MCF 10A (cell line): ENCODE results near the gene PARP9. TPM values are rescaled to one million over a fixed set of nuclear protein-coding genes. Genes with fewer than 3 reads are reported as not detected.
A peak's percentile ranks its signal among the peaks of the same experiment; 100 is the strongest.

Experiments used
- BruUV-seq: library from RNA; stranded (reverse); fragments of 400-500 nt; replicated peaks from 2 replicates; lab custom pipeline; 2021; lab: Mats Ljungman, UMichigan
- CTCF ChIA-PET: fragments of 300-600 bp; sonication (Branson Sonifier 250); formaldehyde crosslinking; extraction: SDS; loops from one replicate; lab custom pipeline; 2021; ENCODE audit warnings: antibody characterized with exemption, inconsistent platforms; lab: Yijun Ruan, JAX
- POLR2A ChIA-PET: fragments of 300-600, 350-650 bp; sonication (Branson Sonifier 250); formaldehyde crosslinking; extraction: SDS; loops from one replicate; lab custom pipeline; 2020; ENCODE audit warnings: antibody characterized with exemption, inconsistent platforms; lab: Yijun Ruan, JAX
- DNase-seq: peaks from one replicate; pipeline ENCODE4 v3.0.0-alpha.2; 2018; ENCODE audit not compliant: unreplicated experiment
- H3K27ac Mint-ChIP-seq: one replicate; pipeline ENCODE4 v1.8.0; 2022; ENCODE audit warnings: mild to moderate bottlenecking, low read depth, mixed read lengths; ENCODE audit not compliant: unreplicated experiment
- H3K27me3 Mint-ChIP-seq: one replicate; pipeline ENCODE4 v1.8.0; 2022; ENCODE audit warnings: mixed read lengths; ENCODE audit not compliant: insufficient read depth, unreplicated experiment
- H3K36me3 Mint-ChIP-seq: one replicate; pipeline ENCODE4 v1.8.0; 2022; ENCODE audit warnings: mild to moderate bottlenecking, moderate library complexity, mixed read lengths; ENCODE audit not compliant: insufficient read depth, unreplicated experiment
- H3K4me1 Mint-ChIP-seq: one replicate; pipeline ENCODE4 v1.8.0; 2022; ENCODE audit warnings: mixed read lengths; ENCODE audit not compliant: insufficient read depth, unreplicated experiment
- H3K4me3 Mint-ChIP-seq: one replicate; pipeline ENCODE4 v1.8.0; 2022; ENCODE audit warnings: mild to moderate bottlenecking, moderate library complexity, mixed read lengths; ENCODE audit not compliant: unreplicated experiment
- H3K9me3 Mint-ChIP-seq: one replicate; pipeline ENCODE4 v1.8.0; 2022; ENCODE audit warnings: mixed read lengths; ENCODE audit not compliant: unreplicated experiment
- intact Hi-C: fragments of 100-400 bp; cut with micrococcal nuclease; formaldehyde crosslinking; loops from 2 replicates; pipeline ENCODE4 v1.14.1; 2022
- total RNA-seq: library from RNA; stranded (reverse); gene quantifications from 2 replicates; pipeline ENCODE4 v1.2.3, GENCODE V29; 2022
- TF ChIP-seq, protein P1 (sequence below): fragments of 200-600 bp; IDR thresholded peaks from one replicate; pipeline ENCODE4 v1.8.0; 2022; ENCODE audit warnings: antibody characterized with exemption, mild to moderate bottlenecking; ENCODE audit not compliant: unreplicated experiment

The PARP9 gene
- total RNA-seq, 1 experiment from 2014 or later: 6.3 TPM

GRCh38 chr3:122530164-122530563 is 33.9 kb downstream of the PARP9 start:
- Mint-ChIP-seq H3K36me3 (peaks cover 14% of the 10 kb centered on the region), H3K27ac (no peak overlapping the region), H3K9me3 (no peaks in the 10 kb centered on the region), H3K27me3 (no peaks in the 10 kb centered on the region), H3K4me1 (peaks cover 24% of the 10 kb centered on the region), H3K4me3 (no peak overlapping the region)
- TF ChIP-seq, protein P1, sequence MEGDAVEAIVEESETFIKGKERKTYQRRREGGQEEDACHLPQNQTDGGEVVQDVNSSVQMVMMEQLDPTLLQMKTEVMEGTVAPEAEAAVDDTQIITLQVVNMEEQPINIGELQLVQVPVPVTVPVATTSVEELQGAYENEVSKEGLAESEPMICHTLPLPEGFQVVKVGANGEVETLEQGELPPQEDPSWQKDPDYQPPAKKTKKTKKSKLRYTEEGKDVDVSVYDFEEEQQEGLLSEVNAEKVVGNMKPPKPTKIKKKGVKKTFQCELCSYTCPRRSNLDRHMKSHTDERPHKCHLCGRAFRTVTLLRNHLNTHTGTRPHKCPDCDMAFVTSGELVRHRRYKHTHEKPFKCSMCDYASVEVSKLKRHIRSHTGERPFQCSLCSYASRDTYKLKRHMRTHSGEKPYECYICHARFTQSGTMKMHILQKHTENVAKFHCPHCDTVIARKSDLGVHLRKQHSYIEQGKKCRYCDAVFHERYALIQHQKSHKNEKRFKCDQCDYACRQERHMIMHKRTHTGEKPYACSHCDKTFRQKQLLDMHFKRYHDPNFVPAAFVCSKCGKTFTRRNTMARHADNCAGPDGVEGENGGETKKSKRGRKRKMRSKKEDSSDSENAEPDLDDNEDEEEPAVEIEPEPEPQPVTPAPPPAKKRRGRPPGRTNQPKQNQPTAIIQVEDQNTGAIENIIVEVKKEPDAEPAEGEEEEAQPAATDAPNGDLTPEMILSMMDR: no peak
- no TSS peak for BruUV-seq
- intact Hi-C loops: no loop called here
- POLR2A ChIA-PET: no interaction called here
- CTCF ChIA-PET: no interaction called here
- no peak for DNase-seq

DNA sequence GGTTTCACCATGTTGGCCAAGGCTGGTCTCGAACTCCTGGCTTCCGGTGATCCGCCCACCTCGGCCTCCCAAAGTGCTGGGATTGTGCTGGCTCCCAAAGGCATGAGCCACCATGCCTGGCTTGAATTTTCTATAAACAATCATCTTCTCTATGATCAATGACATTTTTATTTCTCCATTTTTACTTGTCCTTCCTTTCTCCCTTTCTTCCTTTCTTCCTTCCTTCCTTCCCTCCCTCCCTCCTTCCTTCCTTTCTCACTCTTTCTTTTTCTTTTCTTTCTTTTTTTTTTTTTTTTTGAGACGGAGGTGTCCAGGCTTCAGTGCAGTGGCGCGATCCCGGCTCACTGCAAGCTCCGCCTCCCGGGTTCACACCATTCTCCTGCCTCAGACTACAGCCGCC is 40.8 kb downstream of the PARP9 start:
- intact Hi-C loops: no loop called here
- no peak for DNase-seq
- Mint-ChIP-seq H3K4me1 (peaks cover 6% of the 10 kb centered on the region), H3K4me3 (no peak overlapping the region), H3K27me3 (no peaks in the 10 kb centered on the region), H3K27ac (no peak overlapping the region), H3K9me3 (peaks cover 6% of the 10 kb centered on the region), H3K36me3 (no peaks in the 10 kb centered on the region)
- CTCF ChIA-PET: interaction anchor here (1.6 kb wide), 1 partner anchor 155 kb away, joined by 4 read pairs; no protein-coding TSS in a partner anchor
- POLR2A ChIA-PET: interaction anchor here (0.5 to 3.2 kb wide), 4 partner anchors 8 to 35 kb away, joined by 3 to 12 read pairs (median 6); partner anchors contain the start of gene KPNA1
- TF ChIP-seq, protein P1: no peak
- BruUV-seq: no TSS peak

DNA sequence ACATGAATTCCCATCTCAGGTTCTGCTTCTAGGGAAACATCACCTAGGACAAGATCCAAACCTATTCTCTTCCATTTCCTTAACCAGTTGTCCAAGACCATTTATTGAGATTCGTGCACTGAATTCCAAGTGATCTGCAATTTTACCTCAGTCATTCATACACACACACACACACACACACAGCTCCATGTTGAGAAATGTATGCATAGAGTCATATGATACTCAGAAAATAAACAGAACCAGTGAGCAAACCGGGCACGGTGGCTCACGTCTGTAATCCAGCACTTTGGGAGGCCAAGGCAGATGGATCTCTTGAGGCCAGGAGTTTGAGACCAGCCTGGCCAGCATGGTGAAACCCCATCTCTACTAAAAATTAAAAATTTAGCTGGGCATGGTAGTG is 43.2 kb downstream of the PARP9 start:
- CTCF ChIA-PET: interaction anchor here (0.6 kb wide), 1 partner anchor 984 kb away, joined by 3 read pairs; no protein-coding TSS in a partner anchor
- Mint-ChIP-seq H3K4me1 (peaks cover 6% of the 10 kb centered on the region), H3K4me3 (no peak overlapping the region), H3K9me3 (peaks cover 6% of the 10 kb centered on the region), H3K36me3 (no peaks in the 10 kb centered on the region), H3K27ac (no peak overlapping the region), H3K27me3 (no peaks in the 10 kb centered on the region)
- BruUV-seq: no TSS peak
- TF ChIP-seq, protein P1: no peak
- no peak for DNase-seq
- POLR2A ChIA-PET: no interaction called here
- intact Hi-C loops: no loop called here

- Mint-ChIP-seq H3K4me3 (no peak overlapping the region), H3K36me3 (peaks cover 5% of the 10 kb centered on the region), H3K9me3 (peaks cover 6% of the 10 kb centered on the region), H3K27me3 (no peaks in the 10 kb centered on the region), H3K4me1 (peaks cover 10% of the 10 kb centered on the region), H3K27ac (no peak overlapping the region)
- TF ChIP-seq, protein P1: no peak
- POLR2A ChIA-PET: interaction anchor here (0.8 to 1.2 kb wide), 3 partner anchors 14 to 200 kb away, joined by 3 read pairs; no protein-coding TSS in a partner anchor
- intact Hi-C loops: no loop called here
- no TSS peak for BruUV-seq
- DNase-seq: peak; percentile 67
- CTCF ChIA-PET: interaction anchor here (1.0 kb wide), 1 partner anchor 39 kb away, joined by 3 read pairs; no protein-coding TSS in a partner anchor
Observed at GRCh38 chr3:122519693-122520092, 44.4 kb downstream of the PARP9 start.
